Measurements from ENCODE around the gene UBE2QL1. TPM values are rescaled to one million over a fixed set of nuclear protein-coding genes. Genes with fewer than 3 reads are reported as not detected.

Gene UBE2QL1
- total and polyA plus RNA-seq, 2 of the 8 experiments (the other 6 are each of a cell fraction or from before 2014, with no cell fraction given), result 0.43 to 0.65 TPM

GRCh38 chr5:6522923-6523322 lies 74.3 kb downstream of the UBE2QL1 start (continued):
- TF ChIP-seq EZH2 (IDR thresholded peaks at IDR 0.05; ENCODE audit: low read depth, low read length, severe bottlenecking), result no peak
- no peak for TF ChIP-seq KDM4A (IDR thresholded peaks at IDR 0.05; ENCODE audit: low read depth, low read length, severe bottlenecking)

Measured in H1 (cell line).